ENCODE measurements around the gene ABCC4. TPM values are rescaled to one million over a fixed set of nuclear protein-coding genes. Genes with fewer than 3 reads are reported as not detected.
A peak's percentile ranks its signal among the peaks of the same experiment; 100 is the strongest.

ABCC4 gene
- total and polyA plus RNA-seq, 8 donors = 0.80 to 8.7 (median 4.1) TPM

- Histone ChIP-seq H3K4me3 (no peak overlapping the region), H3K27ac (no peak overlapping the region), H3K36me3 (no peaks in the 10 kb centered on the region), H3K4me1 (no peaks in the 10 kb centered on the region), H3K9me3 (no peaks in the 10 kb centered on the region), H3K27me3 (no peaks in the 10 kb centered on the region)
- 88 to 93% methylated on average over 10 of the region's 10 CpGs for WGBS, 2 donors
- ATAC-seq = peak in 1 of 4 donors; percentile 54
- DNase-seq = no peak
- TF ChIP-seq, protein P1, sequence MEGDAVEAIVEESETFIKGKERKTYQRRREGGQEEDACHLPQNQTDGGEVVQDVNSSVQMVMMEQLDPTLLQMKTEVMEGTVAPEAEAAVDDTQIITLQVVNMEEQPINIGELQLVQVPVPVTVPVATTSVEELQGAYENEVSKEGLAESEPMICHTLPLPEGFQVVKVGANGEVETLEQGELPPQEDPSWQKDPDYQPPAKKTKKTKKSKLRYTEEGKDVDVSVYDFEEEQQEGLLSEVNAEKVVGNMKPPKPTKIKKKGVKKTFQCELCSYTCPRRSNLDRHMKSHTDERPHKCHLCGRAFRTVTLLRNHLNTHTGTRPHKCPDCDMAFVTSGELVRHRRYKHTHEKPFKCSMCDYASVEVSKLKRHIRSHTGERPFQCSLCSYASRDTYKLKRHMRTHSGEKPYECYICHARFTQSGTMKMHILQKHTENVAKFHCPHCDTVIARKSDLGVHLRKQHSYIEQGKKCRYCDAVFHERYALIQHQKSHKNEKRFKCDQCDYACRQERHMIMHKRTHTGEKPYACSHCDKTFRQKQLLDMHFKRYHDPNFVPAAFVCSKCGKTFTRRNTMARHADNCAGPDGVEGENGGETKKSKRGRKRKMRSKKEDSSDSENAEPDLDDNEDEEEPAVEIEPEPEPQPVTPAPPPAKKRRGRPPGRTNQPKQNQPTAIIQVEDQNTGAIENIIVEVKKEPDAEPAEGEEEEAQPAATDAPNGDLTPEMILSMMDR (IDR thresholded peaks at IDR 0.05) = no peak
- no peak for FAIRE-seq
- intact Hi-C loops (cut with DNase I) = no loop called here
Measured at GRCh38 chr13:95115525-95115924, 185.7 kb downstream of the ABCC4 start.

GRCh38 chr13:95113601-95114000, 187.7 kb downstream of the ABCC4 start:
- no peaks in the 10 kb centered on the region for H3K9me3 ChIP-seq
- no peaks in the 10 kb centered on the region for H3K4me1 ChIP-seq
- WGBS, 2 donors = 87 to 91% methylated on average over 5 of the region's 5 CpGs
- H3K27me3 ChIP-seq = no peaks in the 10 kb centered on the region
- H3K4me3 ChIP-seq = no peak overlapping the region
- intact Hi-C loops (cut with DNase I) = no loop called here
- DNase-seq = no peak
- TF ChIP-seq, protein P1 (IDR thresholded peaks at IDR 0.05) = no peak
- H3K36me3 ChIP-seq = no peaks in the 10 kb centered on the region
- ATAC-seq = no peak
- no peak overlapping the region for H3K27ac ChIP-seq
- FAIRE-seq = no peak

GRCh38 chr13:95112883-95113282, 188.4 kb downstream of the ABCC4 start:
- intact Hi-C loops (cut with DNase I) = no loop called here
- Histone ChIP-seq H3K36me3 (no peaks in the 10 kb centered on the region), H3K27ac (no peak overlapping the region), H3K27me3 (no peaks in the 10 kb centered on the region), H3K4me3 (no peak overlapping the region), H3K4me1 (no peaks in the 10 kb centered on the region), H3K9me3 (no peaks in the 10 kb centered on the region)
- WGBS, 2 donors = 92% methylated on average over 4 of the region's 4 CpGs
- ATAC-seq = no peak
- DNase-seq = no peak
- TF ChIP-seq, protein P1 (IDR thresholded peaks at IDR 0.05) = no peak
- no peak for FAIRE-seq

- FAIRE-seq = no peak
- Histone ChIP-seq H3K27me3 (no peaks in the 10 kb centered on the region), H3K9me3 (no peaks in the 10 kb centered on the region), H3K4me1 (no peaks in the 10 kb centered on the region), H3K27ac (no peak overlapping the region), H3K4me3 (no peak overlapping the region), H3K36me3 (no peaks in the 10 kb centered on the region)
- TF ChIP-seq, protein P1 (IDR thresholded peaks at IDR 0.05) = no peak
- 74 to 78% methylated on average over 2 of the region's 2 CpGs for WGBS, 2 donors
- intact Hi-C loops (cut with DNase I) = no loop called here
- no peak for ATAC-seq
- DNase-seq = no peak
Measured at GRCh38 chr13:95111608-95112007, 189.6 kb downstream of the ABCC4 start.

- no peaks in the 10 kb centered on the region for H3K27me3 ChIP-seq
- H3K9me3 ChIP-seq = no peaks in the 10 kb centered on the region
- no peak overlapping the region for H3K4me3 ChIP-seq
- no peak for DNase-seq
- no peaks in the 10 kb centered on the region for H3K36me3 ChIP-seq
- 81 to 93% methylated on average over 1 of the region's 1 CpG for WGBS, 2 donors
- no peak for ATAC-seq
- H3K4me1 ChIP-seq = no peaks in the 10 kb centered on the region
- H3K27ac ChIP-seq = no peak overlapping the region
- no peak for FAIRE-seq
- TF ChIP-seq, protein P1 (IDR thresholded peaks at IDR 0.05) = no peak
- intact Hi-C loops (cut with DNase I) = no loop called here
Measured at GRCh38 chr13:95106562-95106961, 194.7 kb downstream of the ABCC4 start.
